ENCODE measurements around the gene DDX19B. TPM values are rescaled to one million over a fixed set of nuclear protein-coding genes. Genes with fewer than 3 reads are reported as not detected.
"Not testable (repeated sequence)": the region's sequence is repeated elsewhere in the genome, so short reads cannot be mapped to it uniquely, and the experiment has no call there.

DDX19B gene
- polyA plus RNA-seq, 1 donor from 2014 or later, result 53.8 TPM

DNA sequence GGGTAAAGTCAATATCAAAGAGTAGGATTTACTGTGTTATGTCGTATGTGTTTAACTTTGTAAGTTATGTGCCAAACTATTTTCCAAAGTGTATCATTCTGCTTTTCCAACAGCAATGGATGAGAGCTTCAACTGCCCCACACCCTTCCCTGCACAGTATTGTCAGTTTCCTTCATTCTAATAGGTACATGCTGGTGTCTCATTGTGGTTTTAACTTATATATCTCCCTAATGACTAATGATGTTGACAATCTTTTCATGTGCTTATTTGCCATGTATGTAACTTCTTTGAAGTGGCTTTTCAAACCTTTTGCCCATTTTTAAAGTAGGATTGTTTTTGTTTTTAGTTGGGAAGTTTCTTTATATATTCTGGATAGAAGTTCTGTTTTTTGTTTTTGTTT lies 3.8 kb downstream of the DDX19B start:
- H3K4me1 Mint-ChIP-seq, result peaks cover 29 to 45% (median 38%) of the 10 kb centered on the region in 3 donors
- peak overlapping the region in 2 of 3 donors; percentile 7 to 73 for H3K27ac Mint-ChIP-seq
- H3K4me3 Mint-ChIP-seq, result peak overlapping the region in 1 of 4 donors; percentile 18
- no peaks in the 10 kb centered on the region for H3K27me3 Mint-ChIP-seq
- H3K9me3 Mint-ChIP-seq, result peaks cover 3 to 9% (median 3%) of the 10 kb centered on the region in 3 donors
- H3K36me3 Mint-ChIP-seq, result peaks cover 3% of the 10 kb centered on the region

DNA sequence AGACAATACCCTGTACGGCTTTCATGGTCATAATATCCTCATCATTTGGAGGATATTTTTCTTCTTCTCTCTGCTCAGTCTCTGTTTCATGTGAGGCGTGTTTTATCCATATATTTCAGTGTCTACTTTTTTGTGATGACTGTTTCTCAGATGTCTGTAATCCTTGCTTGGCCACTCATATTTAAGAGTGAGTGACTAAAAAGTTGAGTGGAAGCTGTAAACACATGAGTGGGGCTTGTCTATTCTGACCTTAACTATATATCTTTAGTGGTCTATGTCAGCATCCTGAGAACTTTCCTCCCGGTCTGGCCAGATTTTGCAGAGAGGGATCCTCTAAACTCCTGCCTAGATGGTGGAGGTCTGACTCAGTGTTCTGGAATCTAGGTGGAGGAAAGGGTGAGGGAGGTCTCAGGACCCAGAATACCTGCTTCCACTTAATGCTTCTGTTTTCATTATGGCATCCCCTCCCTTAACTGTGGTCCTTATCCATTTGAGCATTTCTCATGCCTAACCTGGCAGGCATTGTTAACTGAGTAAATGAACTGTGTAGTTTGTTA lies 6.0 kb downstream of the DDX19B start:
- peaks cover 3 to 9% (median 3%) of the 10 kb centered on the region in 3 donors for H3K9me3 Mint-ChIP-seq
- peaks cover 5% of the 10 kb centered on the region for H3K36me3 Mint-ChIP-seq
- peak overlapping the region; percentile 0 to 73 (median 37) for H3K4me3 Mint-ChIP-seq
- H3K27me3 Mint-ChIP-seq, result no peaks in the 10 kb centered on the region
- peaks cover 23 to 32% (median 29%) of the 10 kb centered on the region in 3 donors for H3K4me1 Mint-ChIP-seq
- H3K27ac Mint-ChIP-seq, result peak overlapping the region in 2 of 3 donors; percentile 13 to 54

DNA sequence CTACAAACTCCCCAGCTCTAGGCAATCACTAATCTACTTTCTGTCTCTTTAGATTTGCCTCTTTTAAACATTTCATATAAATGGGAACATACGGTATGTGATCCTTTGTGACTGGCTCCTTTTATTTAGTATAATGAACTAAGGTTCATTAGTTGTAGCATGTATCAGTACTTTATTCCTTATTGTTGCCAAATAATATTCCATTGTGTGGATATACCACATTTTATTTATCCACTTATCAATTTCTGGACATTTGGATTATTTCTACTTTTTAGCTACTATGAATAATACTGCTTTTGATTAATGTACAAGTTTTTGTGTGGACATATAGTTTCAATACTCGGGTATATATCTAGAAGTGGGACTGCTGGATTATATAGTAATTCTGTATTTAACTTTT lies 7.9 kb downstream of the DDX19B start:
- H3K4me1 Mint-ChIP-seq, result peaks cover 16 to 22% (median 18%) of the 10 kb centered on the region in 3 donors
- no peaks in the 10 kb centered on the region for H3K9me3 Mint-ChIP-seq
- no peaks in the 10 kb centered on the region for H3K27me3 Mint-ChIP-seq
- H3K36me3 Mint-ChIP-seq, result peaks cover 3% of the 10 kb centered on the region
- peak overlapping the region in 1 of 3 donors; percentile 42 for H3K27ac Mint-ChIP-seq
- peak overlapping the region in 1 of 4 donors; percentile 32 for H3K4me3 Mint-ChIP-seq

DNA sequence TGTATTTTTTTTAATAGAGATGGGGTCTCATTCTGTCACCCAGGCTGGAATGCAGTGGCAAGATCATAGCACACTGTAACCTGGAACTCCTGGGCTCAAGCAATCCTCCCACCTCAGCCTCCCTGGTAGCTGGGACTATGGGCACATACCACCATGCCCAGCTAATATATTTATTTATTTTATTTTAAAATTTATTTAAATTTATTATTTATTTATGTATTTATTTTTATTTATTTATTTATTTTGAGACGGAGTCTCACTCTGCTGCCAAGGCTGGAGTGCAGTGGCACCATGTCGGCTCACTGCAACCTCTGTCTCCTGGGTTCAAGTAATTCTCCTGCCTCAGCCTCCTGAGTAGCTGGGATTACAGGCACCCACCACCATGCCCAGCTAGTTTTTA lies 8.7 kb downstream of the DDX19B start:
- not testable (repeated sequence) for H3K36me3 Mint-ChIP-seq, H3K27ac Mint-ChIP-seq, H3K9me3 Mint-ChIP-seq, H3K4me3 Mint-ChIP-seq, H3K27me3 Mint-ChIP-seq
- H3K4me1 Mint-ChIP-seq, result peaks cover 16 to 17% (median 16%) of the 10 kb centered on the region in 3 donors

DNA sequence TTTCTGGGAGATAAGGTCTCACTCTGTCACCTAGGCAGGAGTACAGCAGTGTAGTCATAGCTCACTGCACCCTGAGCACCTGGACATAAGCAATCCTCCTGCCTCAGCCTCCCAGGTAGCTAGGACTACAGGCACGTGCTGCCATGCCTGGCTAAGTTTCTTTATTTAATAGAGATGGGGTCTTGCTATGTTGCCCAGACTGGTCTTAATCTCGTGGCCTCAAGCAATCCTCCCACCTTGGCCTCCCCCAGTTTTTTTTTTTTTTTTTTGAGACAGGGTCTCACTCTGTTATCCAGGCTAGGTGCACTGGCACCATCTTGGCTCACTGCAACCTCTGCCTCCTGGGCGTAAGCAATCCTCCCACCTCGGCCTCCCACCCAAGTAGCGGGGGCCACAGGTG lies 21.1 kb downstream of the DDX19B start:
- H3K4me3 Mint-ChIP-seq, result no peak overlapping the region
- no peak overlapping the region for H3K27ac Mint-ChIP-seq
- H3K4me1 Mint-ChIP-seq, result no peaks in the 10 kb centered on the region
- H3K9me3 Mint-ChIP-seq, result no peaks in the 10 kb centered on the region
- no peaks in the 10 kb centered on the region for H3K27me3 Mint-ChIP-seq
- peaks cover 5% of the 10 kb centered on the region for H3K36me3 Mint-ChIP-seq

DNA sequence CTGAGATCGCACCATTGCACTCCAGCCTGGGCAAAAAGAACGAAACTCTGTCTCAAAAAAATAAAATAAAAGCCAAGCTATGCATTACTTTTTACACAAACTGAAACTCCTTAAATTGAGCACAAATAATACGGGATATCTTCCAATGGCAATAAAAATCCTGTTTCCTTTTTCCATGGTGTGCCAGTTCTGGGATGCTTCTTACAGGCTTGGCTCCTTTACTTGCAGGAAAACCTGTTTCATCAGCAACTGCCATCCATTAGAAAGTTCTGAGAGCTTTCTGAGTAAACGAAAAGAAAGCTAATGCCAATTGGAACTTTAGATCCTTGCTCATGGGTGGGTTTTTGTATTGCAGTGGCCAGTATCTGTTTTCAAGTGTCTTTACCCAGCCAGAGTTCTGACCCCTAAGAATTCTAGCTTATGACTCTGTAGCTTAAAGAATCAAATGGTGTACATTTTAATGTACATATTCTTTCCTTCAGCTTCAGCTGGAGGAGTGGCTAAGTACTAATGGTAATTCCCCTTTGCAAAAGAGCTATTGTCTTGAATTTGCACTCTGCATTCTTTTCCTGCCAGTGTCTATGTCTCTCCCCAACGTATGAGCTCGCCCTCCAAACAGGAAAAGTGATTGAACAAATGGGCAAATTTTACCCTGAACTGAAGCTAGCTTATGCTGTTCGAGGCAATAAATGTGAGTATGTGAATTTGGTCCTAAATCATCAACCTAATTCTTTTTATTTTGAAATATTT lies 26.2 kb downstream of the DDX19B start:
- Mint-ChIP-seq H3K4me1 (no peaks in the 10 kb centered on the region), H3K27ac (no peak overlapping the region), H3K27me3 (no peaks in the 10 kb centered on the region), H3K36me3 (peaks cover 1% of the 10 kb centered on the region), H3K4me3 (no peak overlapping the region), H3K9me3 (no peaks in the 10 kb centered on the region)

DNA sequence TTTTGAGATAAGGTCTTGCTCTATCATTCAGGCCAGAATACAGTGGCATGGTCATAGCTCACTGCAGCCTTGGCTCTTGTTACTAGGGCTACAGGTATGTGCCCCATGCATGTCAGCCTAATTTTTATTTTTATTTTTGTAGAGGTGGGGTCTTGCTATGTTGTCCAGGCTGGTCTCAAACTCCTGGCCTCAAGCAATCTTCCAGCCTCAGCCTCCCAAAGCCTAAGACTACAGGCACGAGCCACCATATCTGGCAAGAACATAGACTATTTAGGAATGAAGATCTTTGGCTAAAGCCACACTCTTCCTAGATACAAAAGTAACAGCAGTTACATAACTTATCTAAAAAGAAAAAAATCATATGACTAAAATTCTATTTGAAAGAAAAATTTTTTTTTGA lies 32.1 kb downstream of the DDX19B start:
- H3K27ac Mint-ChIP-seq, result no peak overlapping the region
- H3K27me3 Mint-ChIP-seq, result no peaks in the 10 kb centered on the region
- H3K4me1 Mint-ChIP-seq, result peaks cover 0 to 3% (median 0%) of the 10 kb centered on the region in 3 donors
- no peak overlapping the region for H3K4me3 Mint-ChIP-seq
- peaks cover 3% of the 10 kb centered on the region for H3K36me3 Mint-ChIP-seq
- H3K9me3 Mint-ChIP-seq, result no peaks in the 10 kb centered on the region

DNA sequence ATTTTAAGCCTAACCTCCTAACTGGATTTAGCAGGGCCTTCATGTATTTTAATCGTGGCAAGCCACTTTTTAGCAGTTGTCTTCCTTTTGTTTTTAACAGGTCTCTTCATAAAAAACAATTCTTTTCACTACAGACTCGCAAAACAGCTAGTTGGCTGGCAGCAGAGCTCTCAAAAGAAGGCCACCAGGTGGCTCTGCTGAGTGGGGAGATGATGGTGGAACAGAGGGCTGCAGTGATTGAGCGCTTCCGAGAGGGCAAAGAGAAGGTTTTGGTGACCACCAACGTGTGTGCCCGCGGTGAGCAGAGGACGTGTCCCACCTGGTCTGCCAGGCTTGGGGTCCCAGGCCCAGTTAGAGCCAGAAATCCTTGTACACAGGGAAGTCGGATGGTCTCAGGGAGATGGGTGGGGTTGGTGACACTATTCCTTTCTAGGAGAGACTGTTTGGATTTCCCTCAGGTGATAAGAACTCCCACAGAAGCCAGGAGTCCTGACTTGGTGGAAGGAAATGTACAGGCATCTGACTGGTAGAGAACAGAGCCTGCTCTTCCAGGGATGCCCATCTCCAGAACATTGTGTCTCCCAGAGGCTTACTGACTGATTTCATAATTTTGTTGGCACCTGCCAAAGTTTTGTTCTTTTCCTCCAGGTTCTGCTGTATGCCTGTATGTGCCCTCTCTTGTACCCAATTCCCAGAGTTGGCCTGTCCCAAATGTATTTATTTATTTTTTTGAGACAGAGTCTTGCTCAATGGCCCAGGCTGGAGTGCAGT lies 32.8 kb downstream of the DDX19B start:
- Mint-ChIP-seq H3K4me3 (no peak overlapping the region), H3K36me3 (peaks cover 3% of the 10 kb centered on the region), H3K27ac (peak overlapping the region in 1 of 3 donors; percentile 45), H3K4me1 (peaks cover 0 to 3% (median 0%) of the 10 kb centered on the region in 3 donors), H3K9me3 (no peaks in the 10 kb centered on the region), H3K27me3 (no peaks in the 10 kb centered on the region)

DNA sequence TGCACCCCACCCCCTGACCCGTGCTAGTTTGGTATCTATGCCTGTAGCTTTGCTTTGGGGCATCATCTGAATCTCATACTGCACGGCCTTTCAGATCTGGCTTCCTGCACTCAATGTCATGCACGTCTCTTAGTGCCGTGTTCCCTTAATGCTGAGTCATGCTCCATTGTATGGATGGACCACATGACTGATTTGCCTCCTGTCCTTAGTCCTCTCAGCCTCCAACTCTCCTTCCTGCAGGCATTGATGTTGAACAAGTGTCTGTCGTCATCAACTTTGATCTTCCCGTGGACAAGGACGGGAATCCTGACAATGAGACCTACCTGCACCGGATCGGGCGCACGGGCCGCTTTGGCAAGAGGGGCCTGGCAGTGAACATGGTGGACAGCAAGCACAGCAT lies 33.7 kb downstream of the DDX19B start:
- not testable (repeated sequence) for H3K27me3 Mint-ChIP-seq, H3K4me3 Mint-ChIP-seq, H3K4me1 Mint-ChIP-seq, H3K36me3 Mint-ChIP-seq, H3K9me3 Mint-ChIP-seq
- peak overlapping the region in 1 of 3 donors; percentile 50 for H3K27ac Mint-ChIP-seq

DNA sequence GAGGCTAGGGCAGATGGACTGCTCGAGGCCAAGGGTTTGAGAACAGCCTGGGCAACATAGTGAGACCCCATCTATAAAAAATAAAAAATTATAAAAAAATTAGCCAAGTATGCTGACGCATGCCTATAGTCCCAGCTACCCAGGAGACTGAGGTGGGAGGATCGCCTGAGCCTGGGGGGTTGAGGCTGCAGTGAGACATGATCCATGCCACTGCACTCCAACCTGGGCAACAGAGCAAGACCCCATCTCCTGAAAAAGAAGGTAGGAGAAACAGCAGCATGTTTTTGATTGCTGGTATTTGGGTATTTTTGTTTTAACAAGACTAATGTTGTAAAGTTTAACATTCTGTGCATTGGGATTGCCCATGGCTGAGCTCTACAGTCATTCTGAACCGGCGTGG lies 38.8 kb downstream of the DDX19B start:
- Mint-ChIP-seq H3K27me3 (no peaks in the 10 kb centered on the region), H3K9me3 (no peaks in the 10 kb centered on the region), H3K4me1 (peaks cover 0 to 3% (median 0%) of the 10 kb centered on the region in 3 donors), H3K36me3 (peaks cover 1% of the 10 kb centered on the region), H3K27ac (no peak overlapping the region), H3K4me3 (no peak overlapping the region)

DNA sequence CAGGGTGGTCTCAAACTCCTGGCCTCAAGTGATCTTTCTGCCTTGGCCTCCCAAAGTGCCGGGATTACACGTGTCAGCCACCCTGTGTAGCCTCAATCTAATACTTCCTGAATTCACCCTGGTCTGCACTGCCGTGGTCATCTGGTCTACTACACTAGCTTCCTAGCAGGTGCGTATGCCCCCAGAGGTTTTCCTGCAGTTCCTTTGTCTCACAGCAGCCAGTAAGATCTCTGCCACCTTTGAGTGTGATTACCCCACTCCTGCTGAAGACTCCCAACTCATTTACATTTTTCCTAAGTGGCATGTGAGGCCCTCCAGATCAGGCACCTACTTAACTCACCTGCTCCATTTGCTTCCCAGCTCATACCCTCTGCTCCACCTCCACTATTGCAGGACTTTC lies 42.6 kb downstream of the DDX19B start:
- no peaks in the 10 kb centered on the region for H3K27me3 Mint-ChIP-seq
- no peaks in the 10 kb centered on the region for H3K9me3 Mint-ChIP-seq
- no peak overlapping the region for H3K27ac Mint-ChIP-seq
- peaks cover 5 to 8% (median 7%) of the 10 kb centered on the region in 3 donors for H3K4me1 Mint-ChIP-seq
- H3K4me3 Mint-ChIP-seq, result no peak overlapping the region
- H3K36me3 Mint-ChIP-seq, result peaks cover 2% of the 10 kb centered on the region

DNA sequence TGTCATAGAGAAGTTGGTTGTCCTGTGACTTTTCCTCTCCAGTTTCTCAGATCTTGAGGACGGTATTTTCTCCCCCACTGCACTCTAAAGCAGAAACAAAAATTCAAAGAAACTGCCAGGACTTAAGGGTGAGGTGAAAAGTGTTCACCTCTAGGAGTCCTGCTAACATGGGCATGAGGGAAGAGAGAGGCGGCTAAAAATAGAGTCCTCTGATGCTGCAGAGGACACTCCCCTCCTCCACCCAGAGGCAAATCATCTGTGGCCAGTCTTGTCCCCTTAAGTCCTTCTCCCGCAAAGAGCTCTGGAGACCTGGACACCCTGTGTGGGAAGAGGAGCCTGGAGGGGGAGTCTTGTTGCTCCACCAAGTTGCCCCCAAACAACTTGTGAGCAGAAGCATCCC lies 43.0 kb downstream of the DDX19B start:
- Mint-ChIP-seq H3K27me3 (no peaks in the 10 kb centered on the region), H3K4me1 (peaks cover 5 to 11% (median 11%) of the 10 kb centered on the region in 3 donors), H3K4me3 (no peak overlapping the region), H3K9me3 (no peaks in the 10 kb centered on the region), H3K27ac (no peak overlapping the region), H3K36me3 (peaks cover 2% of the 10 kb centered on the region)

DNA sequence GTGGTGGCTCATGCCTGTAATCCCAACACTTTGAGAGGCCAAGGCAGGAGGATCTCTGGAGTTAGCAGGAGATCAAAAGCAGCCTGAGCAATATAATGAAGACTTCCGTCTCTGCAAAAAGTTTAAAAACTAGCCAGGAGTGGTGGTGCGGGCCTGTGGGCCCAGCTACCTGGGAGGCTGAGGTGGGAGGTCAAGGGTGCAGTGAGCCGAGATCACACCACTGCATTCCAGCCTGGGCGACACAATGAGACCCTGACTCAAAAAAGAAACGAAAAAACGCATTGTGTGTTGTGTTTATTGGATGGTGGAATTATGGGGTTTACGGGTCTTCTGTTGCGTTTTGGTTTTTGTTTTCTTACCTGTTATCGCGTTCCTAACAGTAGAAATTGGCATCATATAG lies 46.9 kb downstream of the DDX19B start:
- Mint-ChIP-seq H3K36me3 (peaks cover 2% of the 10 kb centered on the region), H3K4me3 (peak overlapping the region; percentile 94 to 99 (median 97)), H3K4me1 (peaks cover 19 to 23% (median 20%) of the 10 kb centered on the region in 3 donors), H3K9me3 (no peaks in the 10 kb centered on the region), H3K27me3 (no peaks in the 10 kb centered on the region), H3K27ac (peak overlapping the region; percentile 89 to 99 (median 98))

DNA sequence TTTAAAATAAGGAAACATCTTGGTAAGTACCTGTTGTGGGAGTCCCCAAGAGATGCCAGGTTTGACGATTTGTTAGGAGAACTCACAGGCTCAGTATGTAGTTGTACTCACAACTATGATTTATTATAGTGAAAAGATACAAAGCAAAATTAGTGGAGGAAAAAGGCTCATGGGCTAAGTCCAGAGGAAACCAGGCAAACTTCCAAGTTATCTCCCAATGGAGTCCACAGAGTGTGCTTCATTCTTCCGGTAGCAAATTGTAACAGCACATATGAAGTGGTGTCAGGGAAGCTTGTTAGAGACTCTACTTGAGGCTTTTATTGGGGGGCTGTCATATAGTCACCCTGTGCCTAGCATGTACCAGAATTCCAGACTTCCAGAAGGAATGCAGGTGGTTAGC lies 50.0 kb downstream of the DDX19B start:
- no peaks in the 10 kb centered on the region for H3K9me3 Mint-ChIP-seq
- H3K4me1 Mint-ChIP-seq, result peaks cover 21 to 23% (median 23%) of the 10 kb centered on the region in 3 donors
- peak overlapping the region in 1 of 4 donors; percentile 74 for H3K4me3 Mint-ChIP-seq
- H3K36me3 Mint-ChIP-seq, result peaks cover 5% of the 10 kb centered on the region
- no peaks in the 10 kb centered on the region for H3K27me3 Mint-ChIP-seq
- H3K27ac Mint-ChIP-seq, result peak overlapping the region in 2 of 3 donors; percentile 22 to 39

DNA sequence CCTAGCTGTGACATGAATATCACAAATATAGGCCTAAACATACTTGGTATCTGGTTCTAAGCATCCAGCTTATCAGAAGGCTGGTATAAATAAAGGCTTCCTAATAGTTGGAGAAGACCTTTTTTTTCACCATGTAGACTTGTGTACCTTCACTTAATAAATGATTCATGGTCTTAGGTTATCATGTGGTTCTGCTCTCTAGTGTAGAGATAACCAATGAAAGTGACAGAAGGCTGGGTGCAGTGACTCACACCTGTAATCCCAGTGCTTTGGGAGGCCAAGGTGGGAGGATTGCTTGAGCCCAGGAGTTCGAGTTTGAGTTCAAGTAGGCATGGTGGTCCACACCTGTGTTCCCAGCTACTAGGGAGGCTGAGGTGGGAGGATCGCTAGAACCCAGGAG lies 50.8 kb downstream of the DDX19B start:
- H3K27me3 Mint-ChIP-seq, result no peaks in the 10 kb centered on the region
- H3K4me1 Mint-ChIP-seq, result peaks cover 19 to 23% (median 23%) of the 10 kb centered on the region in 3 donors
- H3K9me3 Mint-ChIP-seq, result no peaks in the 10 kb centered on the region
- peaks cover 4% of the 10 kb centered on the region for H3K36me3 Mint-ChIP-seq
- peak overlapping the region in 1 of 4 donors; percentile 74 for H3K4me3 Mint-ChIP-seq
- H3K27ac Mint-ChIP-seq, result peak overlapping the region in 2 of 3 donors; percentile 22 to 40

Data from IgD-negative memory B cell (primary cell).